ENCODE measurements around the gene VAPA.

Gene VAPA

GRCh38 chr18:9913526-9914333 is at the start of gene VAPA:
Gene VAPA, plus strand, starts transcription at chr18:9914016. Its CDS starts 241 bp downstream, at chr18:9914257.
- DNase-seq: peak; percentile 87

GRCh38 chr18:9865764-9866490 is 47.9 kb upstream of the VAPA start:
- DNase-seq: no peak

- DNase-seq: no peak
Observed at GRCh38 chr18:9866627-9867026, 47.2 kb upstream of the VAPA start.

- no peak for DNase-seq
Observed at GRCh38 chr18:9867071-9867594, 46.7 kb upstream of the VAPA start.

GRCh38 chr18:9868857-9869714 is 44.7 kb upstream of the VAPA start:
- no peak for DNase-seq

- DNase-seq: no peak
Observed at GRCh38 chr18:9869715-9870430, 43.9 kb upstream of the VAPA start.

- DNase-seq: no peak
Observed at GRCh38 chr18:9870431-9871008, 43.3 kb upstream of the VAPA start.

GRCh38 chr18:9871244-9871746 is 42.5 kb upstream of the VAPA start:
- DNase-seq: no peak

GRCh38 chr18:9872823-9873222 is 41.0 kb upstream of the VAPA start:
- no peak for DNase-seq

GRCh38 chr18:9874728-9875127 is 39.1 kb upstream of the VAPA start:
- no peak for DNase-seq

- no peak for DNase-seq
Observed at GRCh38 chr18:9876212-9876866, 37.5 kb upstream of the VAPA start.

- DNase-seq: no peak
Observed at GRCh38 chr18:9876867-9877654, 36.8 kb upstream of the VAPA start.

GRCh38 chr18:9877655-9878014 is 36.2 kb upstream of the VAPA start:
- DNase-seq: no peak

- no peak for DNase-seq
Observed at GRCh38 chr18:9878095-9878494, 35.7 kb upstream of the VAPA start.

- DNase-seq: no peak
Observed at GRCh38 chr18:9878783-9879242, 35.0 kb upstream of the VAPA start.

- DNase-seq: no peak
Observed at GRCh38 chr18:9884090-9884489, 29.7 kb upstream of the VAPA start.

- DNase-seq: no peak
Observed at GRCh38 chr18:9884532-9885140, 29.2 kb upstream of the VAPA start.

GRCh38 chr18:9885170-9886004 is 28.4 kb upstream of the VAPA start, which contains the start of gene TXNDC2:
Gene TXNDC2, plus strand, starts transcription at chr18:9885973. Its CDS starts 708 bp downstream, at chr18:9886681.
- DNase-seq: no peak

- DNase-seq: no peak
Observed at GRCh38 chr18:9886005-9886348, 27.8 kb upstream of the VAPA start.

Measured in activated CD4-positive, alpha-beta T cell treated with anti-CD3 and anti-CD28 coated beads for 1 hour (primary cell).